ENCODE measurements around the gene CELF2.

The CELF2 gene

GRCh38 chr10:11189582-11190376 lies 172.1 kb downstream of the CELF2 start:
- in situ Hi-C loops (cut with HindIII; ENCODE audit: low sequenced_read_pairs), result no loop called here

GRCh38 chr10:11191190-11191589 lies 173.5 kb downstream of the CELF2 start:
- in situ Hi-C loops (cut with HindIII; ENCODE audit: low sequenced_read_pairs), result no loop called here

GRCh38 chr10:11191678-11192077 lies 174.0 kb downstream of the CELF2 start:
- in situ Hi-C loops (cut with HindIII; ENCODE audit: low sequenced_read_pairs), result no loop called here

GRCh38 chr10:11192304-11193000 lies 174.8 kb downstream of the CELF2 start:
- in situ Hi-C loops (cut with HindIII; ENCODE audit: low sequenced_read_pairs), result no loop called here

- in situ Hi-C loops (cut with HindIII; ENCODE audit: low sequenced_read_pairs), result no loop called here
Measured at GRCh38 chr10:11193001-11193551, 175.4 kb downstream of the CELF2 start.

- in situ Hi-C loops (cut with HindIII; ENCODE audit: low sequenced_read_pairs), result no loop called here
Measured at GRCh38 chr10:11194859-11195586, 177.4 kb downstream of the CELF2 start.

- in situ Hi-C loops (cut with HindIII; ENCODE audit: low sequenced_read_pairs), result no loop called here
Measured at GRCh38 chr10:11195623-11196022, 178.0 kb downstream of the CELF2 start.

- in situ Hi-C loops (cut with HindIII; ENCODE audit: low sequenced_read_pairs), result no loop called here
Measured at GRCh38 chr10:11197266-11197712, 179.6 kb downstream of the CELF2 start.

- in situ Hi-C loops (cut with HindIII; ENCODE audit: low sequenced_read_pairs), result no loop called here
Measured at GRCh38 chr10:11197878-11198277, 180.2 kb downstream of the CELF2 start.

- in situ Hi-C loops (cut with HindIII; ENCODE audit: low sequenced_read_pairs), result no loop called here
Measured at GRCh38 chr10:11201911-11202310, 184.2 kb downstream of the CELF2 start.

- in situ Hi-C loops (cut with HindIII; ENCODE audit: low sequenced_read_pairs), result no loop called here
Measured at GRCh38 chr10:11204351-11204942, 186.8 kb downstream of the CELF2 start.

- in situ Hi-C loops (cut with HindIII; ENCODE audit: low sequenced_read_pairs), result no loop called here
Measured at GRCh38 chr10:11205030-11205772, 187.5 kb downstream of the CELF2 start.

GRCh38 chr10:11206676-11207559 lies 189.2 kb downstream of the CELF2 start:
- in situ Hi-C loops (cut with HindIII; ENCODE audit: low sequenced_read_pairs), result no loop called here

GRCh38 chr10:11207560-11207844 lies 189.8 kb downstream of the CELF2 start:
- in situ Hi-C loops (cut with HindIII; ENCODE audit: low sequenced_read_pairs), result no loop called here

GRCh38 chr10:11208243-11208642 lies 190.6 kb downstream of the CELF2 start:
- in situ Hi-C loops (cut with HindIII; ENCODE audit: low sequenced_read_pairs), result no loop called here

GRCh38 chr10:11208908-11209829 lies 191.5 kb downstream of the CELF2 start:
- in situ Hi-C loops (cut with HindIII; ENCODE audit: low sequenced_read_pairs), result no loop called here

GRCh38 chr10:11209830-11210181 lies 192.1 kb downstream of the CELF2 start:
- in situ Hi-C loops (cut with HindIII; ENCODE audit: low sequenced_read_pairs), result no loop called here

- in situ Hi-C loops (cut with HindIII; ENCODE audit: low sequenced_read_pairs), result no loop called here
Measured at GRCh38 chr10:11210211-11210922, 192.7 kb downstream of the CELF2 start.
